HepG2 (cell line): ENCODE data around the gene KHK. TPM values are rescaled to one million over a fixed set of nuclear protein-coding genes. Genes with fewer than 3 reads are reported as not detected.
A peak's percentile ranks its signal among the peaks of the same experiment; 100 is the strongest.

Experiments used
- ATAC-seq: fragments of 200-7000 bp; cut with Tn5 transposase; 3 replicates; pipeline ENCODE4 v1.9.1; 2020; ENCODE audit warnings: mild to moderate bottlenecking, moderate library complexity
- BruUV-seq: library from RNA; stranded (reverse); fragments of 400-500 nt; replicated peaks from 2 replicates; lab custom pipeline; 2021; lab: Mats Ljungman, UMichigan
- CTCF ChIA-PET: fragments of 300-600 bp; formaldehyde crosslinking; extraction: SDS; loops from one replicate; lab custom pipeline; 2021; ENCODE audit warnings: low total read pairs, inconsistent platforms, low intra/inter-chr PET ratio; lab: Yijun Ruan, JAX
- POLR2A ChIA-PET: fragments of 350-600 bp; sonication (Branson Sonifier 250); formaldehyde crosslinking; loops from one replicate; lab custom pipeline; 2020; ENCODE audit warnings: antibody characterized with exemption, inconsistent platforms; lab: Yijun Ruan, JAX
- DNase-seq: peaks from one replicate; pipeline ENCODE4 v3.0.0-alpha.2; 2015; ENCODE audit warnings: low spot score
- FAIRE-seq: peaks from 3 replicates; lab custom pipeline; 2011; peaks lifted over from hg19 to GRCh38; lab: Jason Lieb, UNC
- H2AFZ ChIP-seq: one replicate; pipeline ENCODE4 v1.6.1; 2011; ENCODE audit warnings: low read length, inconsistent platforms
- H3K27ac ChIP-seq: fragments of 300-600 bp; 3 replicates; pipeline ENCODE4 v1.8.0; 2011; ENCODE audit warnings: mixed run types, mild to moderate bottlenecking, mixed read lengths, low read length, inconsistent platforms; ENCODE audit not compliant: insufficient read depth; ENCODE audit errors: extremely low read length
- H3K27me3 ChIP-seq, 2 experiments: fragments of 200-600 bp in 1 of 2; 2 replicates in 1 of 2; 3 replicates in 1 of 2; pipeline versions ENCODE4 v1.6.0 to v1.8.0; 2011; ENCODE audit warnings: low read length in 2 of 2, mild to moderate bottlenecking in 2 of 2, moderate library complexity in 2 of 2, inconsistent platforms in 1 of 2; ENCODE audit not compliant: insufficient read depth in 2 of 2, control insufficient read depth in 1 of 2
- H3K36me3 ChIP-seq, 2 experiments: fragments of 200-600 bp in 1 of 2; replicated peaks in 1 of 2; 2 replicates in 1 of 2; 3 replicates in 1 of 2; pipeline versions ENCODE4 v1.5.1 to v1.8.0; 2011; ENCODE audit warnings: low read length in 2 of 2, inconsistent platforms in 1 of 2; ENCODE audit not compliant: insufficient read depth in 2 of 2, control insufficient read depth in 1 of 2
- H3K4me1 ChIP-seq: 2 replicates; pipeline ENCODE4 v1.5.1; 2012; ENCODE audit warnings: low read length, inconsistent platforms; ENCODE audit not compliant: insufficient read depth
- H3K4me2 ChIP-seq: 2 replicates; pipeline ENCODE4 v1.6.0; 2011; ENCODE audit warnings: low read depth, low read length, inconsistent platforms
- H3K4me3 ChIP-seq, 3 experiments: fragments of 200-600 bp in 1 of 3; sonication (generic), shearing (Covaris generic) in 1 of 3; replicated peaks in 1 of 3; 2 replicates each; pipeline ENCODE4 v1.5.1; 2011 to 2016; ENCODE audit warnings: low read length in 3 of 3, inconsistent platforms in 2 of 3, low read depth in 2 of 3, mild to moderate bottlenecking in 2 of 3, control low read depth in 1 of 3, mixed read lengths in 1 of 3; ENCODE audit not compliant: insufficient read depth in 1 of 3
- H3K79me2 ChIP-seq: one replicate; pipeline ENCODE4 v1.6.1; 2011; ENCODE audit warnings: low read length, inconsistent platforms; ENCODE audit not compliant: insufficient read depth
- H3K9ac ChIP-seq: 2 replicates; pipeline ENCODE4 v1.6.0; 2011; ENCODE audit warnings: mild to moderate bottlenecking, low read depth, low read length, inconsistent platforms; ENCODE audit not compliant: insufficient read depth
- H3K9me3 ChIP-seq: 2 replicates; pipeline ENCODE4 v1.5.1; 2012; ENCODE audit warnings: mild to moderate bottlenecking, low read length
- H4K20me1 ChIP-seq: 2 replicates; pipeline ENCODE4 v1.6.0; 2011; ENCODE audit warnings: inconsistent platforms, mild to moderate bottlenecking, low read length, moderate library complexity; ENCODE audit not compliant: insufficient read depth
- ZBTB10 ChIP-seq: sonication (generic); formaldehyde crosslinking; IDR thresholded peaks from 2 replicates; pipeline ENCODE4 v1.4.0; 2020; ENCODE audit warnings: missing genetic modification reagents, borderline replicate concordance
- ZNF260 ChIP-seq: sonication (generic); formaldehyde crosslinking; IDR thresholded peaks from 2 replicates; pipeline ENCODE4 v1.4.0; 2020; ENCODE audit warnings: missing genetic modification reagents, low read depth, mild to moderate bottlenecking, borderline replicate concordance
- ZNF318 ChIP-seq: sonication (generic); formaldehyde crosslinking; IDR thresholded peaks from 2 replicates; pipeline ENCODE4 v1.4.0; 2020; ENCODE audit warnings: mild to moderate bottlenecking, missing genetic modification reagents
- ZNF335 ChIP-seq: sonication (generic); formaldehyde crosslinking; IDR thresholded peaks from 2 replicates; pipeline ENCODE4 v1.4.0; 2020; ENCODE audit warnings: missing genetic modification reagents
- WGBS: methylation state at CpG from one replicate; pipeline ENCODE4 v1.1.6; 2017; ENCODE audit warnings: low lambda C conversion rate; 5-methylcytosine and 5-hydroxymethylcytosine counted together
- in situ Hi-C: cut with HindIII; loops from 2 replicates; pipeline ENCODE4 v1.10.0; 2017; ENCODE audit warnings: low pct_unique_long_range_greater_than_20kb; ENCODE audit not compliant: extremely low pct_ligation_motif_present
- intact Hi-C: fragments of 100-400 bp; cut with micrococcal nuclease; formaldehyde crosslinking; loops from one replicate; pipeline ENCODE4 v1.10.0; 2022; ENCODE audit not compliant: unreplicated experiment
- polyA plus RNA-seq, 8 experiments: library from polyadenylated mRNA; depleted of rRNA in 3 of 8; stranded (reverse) in 7 of 8; unstranded in 1 of 8; fragments of >200 nt; fragmentation: Illumina TruSeq in 4 of 8; extraction: Trizol in 4 of 8; gene quantifications; 2 replicates each; pipeline versions ENCODE4 v1.2.1 to v1.2.3, GENCODE V29; 2011 to 2016; ENCODE audit warnings: low read depth in 4 of 8, missing spikeins in 1 of 8, mixed read lengths in 1 of 8; ENCODE audit not compliant: insufficient read depth in 1 of 8
- total RNA-seq, 5 experiments: library from RNA; depleted of rRNA; stranded (reverse); fragments of >200 nt; fragmentation: Illumina TruSeq; extraction: Trizol; gene quantifications; 2 replicates each; pipeline ENCODE4 v1.2.3, GENCODE V29; 2016; ENCODE audit warnings: low read depth in 1 of 5
- TF ChIP-seq, protein P1 (sequence below): sonication (generic); formaldehyde crosslinking; conservative IDR thresholded peaks from 2 replicates; pipeline ENCODE4 v1.4.0; 2020; ENCODE audit warnings: missing genetic modification reagents

KHK gene
- total and polyA plus RNA-seq, 2 of the 13 experiments (the other 11 are each of a cell fraction or from before 2014, with no cell fraction given) = 40.9 to 99.2 TPM

- peak; percentile 96; the same call in 1 of the 2 replicates for TF ChIP-seq ZNF318 (CRISPR knock-in tag)
Observed at GRCh38 chr2:27134781-27135477, 48.4 kb downstream of the KHK start (continued).

DNA sequence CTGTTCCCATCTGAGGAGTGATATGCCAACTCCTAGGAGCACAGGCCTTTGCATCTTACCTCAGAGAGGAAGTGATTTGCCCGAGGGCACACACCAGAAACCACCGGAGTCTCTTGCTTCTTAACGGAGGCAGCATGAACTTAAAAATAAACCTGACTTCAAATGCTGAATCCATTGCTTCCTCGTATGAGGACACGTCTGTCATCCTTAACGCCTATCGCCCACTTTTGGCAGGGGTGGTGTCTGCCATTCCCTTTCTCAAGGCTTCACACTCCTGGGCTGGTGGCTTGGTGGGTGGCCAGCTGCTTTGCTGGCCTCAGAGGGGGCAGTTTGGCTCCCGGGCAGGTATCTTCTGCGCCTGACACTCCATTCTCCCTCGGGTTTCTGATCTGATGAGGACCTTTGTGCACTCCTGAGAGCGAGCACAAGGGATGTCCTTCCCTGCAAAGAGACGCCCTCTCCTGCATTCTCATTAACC lies 48.9 kb downstream of the KHK start:
- FAIRE-seq (peak; percentile 15), DNase-seq (no peak), ATAC-seq (no peak)
- Histone ChIP-seq H3K9me3 (no peaks in the 10 kb centered on the region), H4K20me1 (no peaks in the 10 kb centered on the region; the same call in 1 of the 2 replicates), H3K79me2 (peaks cover 22% of the 10 kb centered on the region), H3K4me2 (no peak overlapping the region), H3K4me1 (peaks cover 53% of the 10 kb centered on the region), H3K4me3 (no peak overlapping the region), H3K36me3 (peaks cover 20 to 29% of the 10 kb centered on the region in 2 experiments), H3K27me3 (peaks cover 6 to 21% of the 10 kb centered on the region in 2 experiments; a peak in 3 of 5 replicates), H2AFZ (no peak overlapping the region), H3K27ac (no peak overlapping the region), H3K9ac (no peak overlapping the region)
- BruUV-seq = no TSS peak
- WGBS = 91% methylated on average over 12 of the region's 12 CpGs
- in situ Hi-C loops (no loop called here), intact Hi-C loops (loop anchor here (2.0 kb wide), 1 partner anchor 55 kb away; no protein-coding TSS in a partner anchor)
- POLR2A ChIA-PET = interaction anchor here (1.4 to 1.6 kb wide), 2 partner anchors 13 to 33 kb away, joined by 4 read pairs; partner anchors contain the start of gene TCF23
- CTCF ChIA-PET = no interaction called here
- 0 out of 2 replicates have a peak, but pooled peaks have one; percentile 45 for TF ChIP-seq ZNF260 (CRISPR knock-in tag)
- no peak for TF ChIP-seq ZNF335
- TF ChIP-seq, protein P1, sequence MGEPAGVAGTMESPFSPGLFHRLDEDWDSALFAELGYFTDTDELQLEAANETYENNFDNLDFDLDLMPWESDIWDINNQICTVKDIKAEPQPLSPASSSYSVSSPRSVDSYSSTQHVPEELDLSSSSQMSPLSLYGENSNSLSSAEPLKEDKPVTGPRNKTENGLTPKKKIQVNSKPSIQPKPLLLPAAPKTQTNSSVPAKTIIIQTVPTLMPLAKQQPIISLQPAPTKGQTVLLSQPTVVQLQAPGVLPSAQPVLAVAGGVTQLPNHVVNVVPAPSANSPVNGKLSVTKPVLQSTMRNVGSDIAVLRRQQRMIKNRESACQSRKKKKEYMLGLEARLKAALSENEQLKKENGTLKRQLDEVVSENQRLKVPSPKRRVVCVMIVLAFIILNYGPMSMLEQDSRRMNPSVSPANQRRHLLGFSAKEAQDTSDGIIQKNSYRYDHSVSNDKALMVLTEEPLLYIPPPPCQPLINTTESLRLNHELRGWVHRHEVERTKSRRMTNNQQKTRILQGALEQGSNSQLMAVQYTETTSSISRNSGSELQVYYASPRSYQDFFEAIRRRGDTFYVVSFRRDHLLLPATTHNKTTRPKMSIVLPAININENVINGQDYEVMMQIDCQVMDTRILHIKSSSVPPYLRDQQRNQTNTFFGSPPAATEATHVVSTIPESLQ = no peak
- TF ChIP-seq ZBTB10 (CRISPR knock-in tag) = no peak
